ENCODE data around the gene SLC30A10.
"Not testable (repeated sequence)": the region's sequence is repeated elsewhere in the genome, so short reads cannot be mapped to it uniquely, and the experiment has no call there.

SLC30A10 gene

GRCh38 chr1:219910716-219911115 is 17.6 kb downstream of the SLC30A10 start:
- Mint-ChIP-seq H3K9me3 (ENCODE audit: low read depth) (no peaks in the 10 kb centered on the region), H3K27ac (no peak overlapping the region), H3K27me3 (peaks cover 4% of the 10 kb centered on the region), H3K4me3 (no peak overlapping the region), H3K36me3 (no peaks in the 10 kb centered on the region), H3K4me1 (ENCODE audit: low read depth) (no peaks in the 10 kb centered on the region)

DNA sequence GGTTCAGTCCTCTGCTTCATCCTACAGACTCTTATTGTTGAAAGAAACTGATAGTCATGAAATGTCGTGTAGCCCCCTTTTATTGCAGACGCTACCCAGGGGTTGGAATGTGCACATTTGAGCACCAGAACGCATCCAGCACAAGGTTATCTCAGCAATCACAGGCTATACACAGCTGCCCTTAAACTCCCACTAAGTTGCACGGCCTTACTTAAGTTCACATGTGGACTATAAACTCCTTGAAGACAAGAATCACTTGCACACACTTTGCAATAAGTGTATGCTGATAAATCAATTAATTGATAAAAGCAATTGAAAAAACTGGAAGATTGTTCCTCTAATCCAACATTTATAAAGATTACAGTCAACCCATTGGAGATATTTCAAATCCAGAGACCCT is 18.9 kb downstream of the SLC30A10 start:
- Mint-ChIP-seq H3K36me3 (no peaks in the 10 kb centered on the region), H3K4me3 (no peak overlapping the region), H3K9me3 (ENCODE audit: low read depth) (no peaks in the 10 kb centered on the region)

GRCh38 chr1:219908170-219908569 is 20.2 kb downstream of the SLC30A10 start:
- no peak overlapping the region for H3K4me3 Mint-ChIP-seq
- peaks cover 3% of the 10 kb centered on the region for H3K27me3 Mint-ChIP-seq

More for the DNA sequence above, 18.9 kb downstream of the SLC30A10 start:
- H3K27ac Mint-ChIP-seq: no peak overlapping the region
- no peaks in the 10 kb centered on the region for H3K4me1 Mint-ChIP-seq (ENCODE audit: low read depth)
- peaks cover 3% of the 10 kb centered on the region for H3K27me3 Mint-ChIP-seq

DNA sequence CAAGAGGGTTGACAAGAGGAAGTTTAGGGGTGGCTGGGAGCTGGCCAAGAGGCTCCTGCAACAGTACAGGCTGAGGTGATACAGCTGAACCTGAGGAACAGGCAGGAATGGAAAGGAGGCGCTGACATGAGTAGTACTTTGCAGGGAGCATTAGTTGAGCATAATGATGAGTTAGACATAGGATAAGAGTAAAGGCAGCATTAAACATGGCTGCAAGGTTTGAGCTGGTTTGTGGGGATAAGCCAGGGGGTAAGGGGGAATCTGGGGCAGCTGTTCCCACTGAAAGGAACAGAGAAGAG is 20.6 kb downstream of the SLC30A10 start:
- H3K27ac Mint-ChIP-seq: no peak overlapping the region
- H3K36me3 Mint-ChIP-seq: no peaks in the 10 kb centered on the region
- H3K9me3 Mint-ChIP-seq (ENCODE audit: low read depth): no peaks in the 10 kb centered on the region
- H3K4me3 Mint-ChIP-seq: no peak overlapping the region
- H3K4me1 Mint-ChIP-seq (ENCODE audit: low read depth): no peaks in the 10 kb centered on the region
- peaks cover 3% of the 10 kb centered on the region for H3K27me3 Mint-ChIP-seq

More at GRCh38 chr1:219908170-219908569, 20.2 kb downstream of the SLC30A10 start:
- H3K9me3 Mint-ChIP-seq (ENCODE audit: low read depth): no peaks in the 10 kb centered on the region
- H3K27ac Mint-ChIP-seq: no peak overlapping the region
- H3K4me1 Mint-ChIP-seq (ENCODE audit: low read depth): no peaks in the 10 kb centered on the region
- no peaks in the 10 kb centered on the region for H3K36me3 Mint-ChIP-seq

GRCh38 chr1:219906924-219907771 is 21.2 kb downstream of the SLC30A10 start:
- Mint-ChIP-seq H3K27me3 (peaks cover 3% of the 10 kb centered on the region), H3K4me1 (ENCODE audit: low read depth) (no peaks in the 10 kb centered on the region), H3K36me3 (no peaks in the 10 kb centered on the region), H3K9me3 (ENCODE audit: low read depth) (no peaks in the 10 kb centered on the region), H3K27ac (no peak overlapping the region), H3K4me3 (no peak overlapping the region)

GRCh38 chr1:219906565-219906923 is 21.8 kb downstream of the SLC30A10 start:
- H3K27ac Mint-ChIP-seq, H3K27me3 Mint-ChIP-seq: not testable (repeated sequence)

DNA sequence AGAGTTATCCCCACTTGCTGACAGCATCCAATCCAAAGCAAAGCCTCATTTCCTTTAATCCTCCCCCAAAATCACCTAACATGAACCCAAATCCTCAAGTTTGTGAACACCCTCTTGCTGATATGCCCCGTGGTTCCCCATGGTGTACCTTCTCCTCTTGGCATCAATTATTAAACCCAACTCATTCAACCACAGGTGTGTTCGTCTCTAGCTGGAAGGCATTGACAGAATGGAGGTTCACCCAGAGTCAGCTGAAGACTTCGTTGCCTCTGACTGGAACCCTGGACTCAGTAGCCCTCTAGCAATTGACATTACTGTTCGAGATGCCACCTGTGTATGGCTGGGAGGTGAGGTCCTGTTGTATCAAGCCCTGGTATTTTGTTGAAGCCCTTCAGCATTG is 22.8 kb downstream of the SLC30A10 start:
- H3K4me1 Mint-ChIP-seq (ENCODE audit: low read depth): no peaks in the 10 kb centered on the region
- H3K27ac Mint-ChIP-seq: no peak overlapping the region
- H3K4me3 Mint-ChIP-seq: no peak overlapping the region
- peaks cover 3% of the 10 kb centered on the region for H3K27me3 Mint-ChIP-seq
- no peaks in the 10 kb centered on the region for H3K36me3 Mint-ChIP-seq
- no peaks in the 10 kb centered on the region for H3K9me3 Mint-ChIP-seq (ENCODE audit: low read depth)

More at GRCh38 chr1:219906565-219906923, 21.8 kb downstream of the SLC30A10 start:
- not testable (repeated sequence) for H3K4me1 Mint-ChIP-seq (ENCODE audit: low read depth); H3K4me3 Mint-ChIP-seq; H3K36me3 Mint-ChIP-seq; H3K9me3 Mint-ChIP-seq (ENCODE audit: low read depth)

- H3K27ac Mint-ChIP-seq: no peak overlapping the region
- H3K4me3 Mint-ChIP-seq: no peak overlapping the region
- H3K9me3 Mint-ChIP-seq (ENCODE audit: low read depth): no peaks in the 10 kb centered on the region
- H3K36me3 Mint-ChIP-seq: no peaks in the 10 kb centered on the region
- H3K27me3 Mint-ChIP-seq: peaks cover 3% of the 10 kb centered on the region
- H3K4me1 Mint-ChIP-seq (ENCODE audit: low read depth): no peaks in the 10 kb centered on the region
Measured at GRCh38 chr1:219904934-219905333, 23.4 kb downstream of the SLC30A10 start.

- H3K27ac Mint-ChIP-seq: no peak overlapping the region
- H3K4me3 Mint-ChIP-seq: no peak overlapping the region
- H3K27me3 Mint-ChIP-seq: peaks cover 3% of the 10 kb centered on the region
- H3K9me3 Mint-ChIP-seq (ENCODE audit: low read depth): no peaks in the 10 kb centered on the region
- H3K36me3 Mint-ChIP-seq: no peaks in the 10 kb centered on the region
- H3K4me1 Mint-ChIP-seq (ENCODE audit: low read depth): no peaks in the 10 kb centered on the region
Measured at GRCh38 chr1:219903353-219903871, 24.9 kb downstream of the SLC30A10 start.

- no peak overlapping the region for H3K27ac Mint-ChIP-seq
- no peaks in the 10 kb centered on the region for H3K4me1 Mint-ChIP-seq (ENCODE audit: low read depth)
- H3K36me3 Mint-ChIP-seq: no peaks in the 10 kb centered on the region
- H3K9me3 Mint-ChIP-seq (ENCODE audit: low read depth): no peaks in the 10 kb centered on the region
- no peak overlapping the region for H3K4me3 Mint-ChIP-seq
- H3K27me3 Mint-ChIP-seq: peaks cover 3% of the 10 kb centered on the region
Measured at GRCh38 chr1:219902951-219903350, 25.4 kb downstream of the SLC30A10 start.

DNA sequence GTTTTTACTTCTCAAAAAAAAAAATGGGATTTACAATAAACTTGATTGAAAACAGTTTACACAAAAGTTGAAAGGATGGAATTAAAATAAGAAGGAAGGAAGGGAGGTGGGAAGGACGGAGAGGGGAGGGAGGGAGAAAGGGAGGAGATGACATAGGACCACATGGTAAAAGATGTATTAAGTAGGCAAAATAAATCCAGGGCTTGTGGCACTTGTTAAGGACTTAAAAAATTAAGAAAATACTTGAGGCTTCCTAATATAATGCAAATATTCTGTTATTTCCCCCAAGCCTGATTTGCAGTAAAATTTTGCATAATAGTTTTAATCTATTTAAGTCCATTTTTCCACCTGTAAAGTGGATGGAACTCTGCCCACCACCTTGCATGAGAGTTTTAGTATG is 27.5 kb downstream of the SLC30A10 start:
- no peak overlapping the region for H3K4me3 Mint-ChIP-seq
- H3K27me3 Mint-ChIP-seq: no peaks in the 10 kb centered on the region
- H3K36me3 Mint-ChIP-seq: no peaks in the 10 kb centered on the region
- H3K27ac Mint-ChIP-seq: no peak overlapping the region
- no peaks in the 10 kb centered on the region for H3K9me3 Mint-ChIP-seq (ENCODE audit: low read depth)
- H3K4me1 Mint-ChIP-seq (ENCODE audit: low read depth): no peaks in the 10 kb centered on the region

- H3K36me3 Mint-ChIP-seq: no peaks in the 10 kb centered on the region
- H3K27me3 Mint-ChIP-seq: no peaks in the 10 kb centered on the region
- H3K27ac Mint-ChIP-seq: no peak overlapping the region
- no peaks in the 10 kb centered on the region for H3K4me1 Mint-ChIP-seq (ENCODE audit: low read depth)
- no peak overlapping the region for H3K4me3 Mint-ChIP-seq
- no peaks in the 10 kb centered on the region for H3K9me3 Mint-ChIP-seq (ENCODE audit: low read depth)
Measured at GRCh38 chr1:219900201-219900600, 28.2 kb downstream of the SLC30A10 start.

DNA sequence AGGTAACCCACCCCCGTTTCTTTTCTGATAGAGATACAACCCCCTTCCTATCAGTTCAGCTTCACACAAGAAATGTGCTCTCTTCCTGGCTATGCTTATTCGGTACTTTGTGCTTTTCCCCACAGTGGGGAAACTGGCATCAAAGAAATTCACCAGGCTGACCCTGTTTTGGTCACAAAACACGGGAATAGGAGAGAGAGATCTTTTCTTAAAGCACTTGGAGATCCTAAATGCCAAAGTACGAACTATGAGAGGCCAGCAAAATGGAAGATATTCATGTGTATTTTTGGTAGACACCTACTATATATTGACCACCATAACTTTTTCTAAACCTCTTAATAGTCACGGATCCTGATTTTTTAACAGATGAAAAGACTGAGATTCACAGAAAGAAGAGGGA is 30.0 kb downstream of the SLC30A10 start:
- no peaks in the 10 kb centered on the region for H3K27me3 Mint-ChIP-seq
- H3K27ac Mint-ChIP-seq: no peak overlapping the region
- H3K36me3 Mint-ChIP-seq: no peaks in the 10 kb centered on the region
- H3K4me3 Mint-ChIP-seq: no peak overlapping the region
- no peaks in the 10 kb centered on the region for H3K4me1 Mint-ChIP-seq (ENCODE audit: low read depth)
- H3K9me3 Mint-ChIP-seq (ENCODE audit: low read depth): no peaks in the 10 kb centered on the region

DNA sequence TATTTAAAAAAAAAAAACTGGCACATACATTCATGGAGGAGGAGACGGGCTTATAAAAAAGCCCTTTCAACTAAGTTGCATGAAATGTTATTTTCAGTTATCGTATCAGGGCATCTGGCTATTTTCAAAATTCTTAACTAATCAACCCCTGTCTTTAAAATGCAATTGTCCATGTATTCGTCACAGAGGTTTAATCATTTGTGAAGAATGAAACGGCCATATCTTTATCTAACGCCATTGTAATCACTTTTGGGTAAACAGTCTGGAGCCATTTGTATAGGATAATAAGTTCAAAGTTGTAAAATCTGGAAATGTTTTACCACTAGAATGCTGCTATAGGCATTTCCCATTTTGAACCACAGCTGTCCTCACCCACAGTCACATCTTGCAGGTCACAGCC is 30.4 kb downstream of the SLC30A10 start:
- Mint-ChIP-seq H3K4me1 (ENCODE audit: low read depth) (no peaks in the 10 kb centered on the region), H3K27me3 (no peaks in the 10 kb centered on the region), H3K36me3 (no peaks in the 10 kb centered on the region), H3K27ac (no peak overlapping the region), H3K9me3 (ENCODE audit: low read depth) (no peaks in the 10 kb centered on the region), H3K4me3 (no peak overlapping the region)

DNA sequence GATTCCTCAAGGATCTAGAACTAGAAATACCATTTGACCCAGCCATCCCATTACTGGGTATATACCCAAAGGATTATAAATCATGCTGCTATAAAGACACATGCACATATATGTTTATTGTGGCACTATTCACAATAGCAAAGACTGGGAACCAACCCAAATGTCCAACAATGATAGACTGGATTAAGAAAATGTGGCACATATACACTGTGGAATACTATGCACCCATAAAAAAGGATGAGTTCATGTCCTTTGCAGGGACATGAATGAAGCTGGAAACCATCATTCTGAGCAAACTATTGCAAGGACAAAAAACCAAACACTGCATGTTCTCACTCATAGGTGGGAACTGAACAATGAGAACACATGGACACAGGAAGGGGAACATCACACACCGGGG is 36.1 kb downstream of the SLC30A10 start:
- not testable (repeated sequence) for H3K4me1 Mint-ChIP-seq (ENCODE audit: low read depth); H3K4me3 Mint-ChIP-seq; H3K27me3 Mint-ChIP-seq; H3K36me3 Mint-ChIP-seq; H3K9me3 Mint-ChIP-seq (ENCODE audit: low read depth); H3K27ac Mint-ChIP-seq

- not testable (repeated sequence) for H3K9me3 Mint-ChIP-seq (ENCODE audit: low read depth); H3K27ac Mint-ChIP-seq; H3K4me3 Mint-ChIP-seq; H3K27me3 Mint-ChIP-seq; H3K36me3 Mint-ChIP-seq; H3K4me1 Mint-ChIP-seq (ENCODE audit: low read depth)
Measured at GRCh38 chr1:219891846-219892245, 36.5 kb downstream of the SLC30A10 start.
